IPS-15b (cell line): ENCODE measurements around the gene LRP1.

Source experiments
- H3K27me3 ChIP-seq: one replicate; pipeline ENCODE4 v1.6.1; 2013; ENCODE audit warnings: low read length; ENCODE audit not compliant: control insufficient read depth, insufficient read depth
- H3K36me3 ChIP-seq: one replicate; pipeline ENCODE4 v1.6.1; 2013; ENCODE audit warnings: low read length; ENCODE audit not compliant: control insufficient read depth, insufficient read depth
- H3K4me1 ChIP-seq: one replicate; pipeline ENCODE4 v1.6.1; 2013; ENCODE audit warnings: mild to moderate bottlenecking, low read length; ENCODE audit not compliant: control insufficient read depth, insufficient read depth
- H3K4me3 ChIP-seq: one replicate; pipeline ENCODE4 v1.5.1; 2013; ENCODE audit warnings: low read depth, low read length
- H3K9ac ChIP-seq: one replicate; pipeline ENCODE4 v1.6.1; 2013; ENCODE audit warnings: low read depth, mild to moderate bottlenecking, low read length
- H3K9me3 ChIP-seq: one replicate; pipeline ENCODE4 v1.6.1; 2013; ENCODE audit warnings: mild to moderate bottlenecking, low read length; ENCODE audit not compliant: control insufficient read depth, insufficient read depth

LRP1 gene

GRCh38 chr12:57096748-57097553 is 31.3 kb upstream of the LRP1 start:
- Histone ChIP-seq H3K36me3 (peaks cover 38% of the 10 kb centered on the region), H3K9ac (no peak overlapping the region), H3K4me3 (no peak overlapping the region), H3K9me3 (no peaks in the 10 kb centered on the region), H3K27me3 (no peaks in the 10 kb centered on the region), H3K4me1 (peaks cover 13% of the 10 kb centered on the region)

DNA sequence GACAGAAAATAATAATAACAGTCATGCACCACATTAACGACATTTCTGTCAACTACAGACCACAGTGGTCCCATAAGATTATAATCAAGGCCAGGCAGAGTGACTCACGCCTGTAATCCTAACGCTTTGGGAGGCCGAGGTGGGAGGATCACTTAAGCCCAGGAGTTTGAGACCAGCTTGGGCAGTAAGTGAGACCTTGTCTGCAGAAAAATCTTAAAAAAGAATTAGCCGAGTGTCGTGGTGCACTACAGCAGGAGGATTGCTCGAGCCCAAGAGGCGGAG is 30.8 kb upstream of the LRP1 start:
- no peak overlapping the region for H3K4me3 ChIP-seq
- H3K4me1 ChIP-seq, result peaks cover 13% of the 10 kb centered on the region
- H3K9me3 ChIP-seq, result no peaks in the 10 kb centered on the region
- H3K27me3 ChIP-seq, result no peaks in the 10 kb centered on the region
- H3K9ac ChIP-seq, result no peak overlapping the region
- H3K36me3 ChIP-seq, result peaks cover 36% of the 10 kb centered on the region

DNA sequence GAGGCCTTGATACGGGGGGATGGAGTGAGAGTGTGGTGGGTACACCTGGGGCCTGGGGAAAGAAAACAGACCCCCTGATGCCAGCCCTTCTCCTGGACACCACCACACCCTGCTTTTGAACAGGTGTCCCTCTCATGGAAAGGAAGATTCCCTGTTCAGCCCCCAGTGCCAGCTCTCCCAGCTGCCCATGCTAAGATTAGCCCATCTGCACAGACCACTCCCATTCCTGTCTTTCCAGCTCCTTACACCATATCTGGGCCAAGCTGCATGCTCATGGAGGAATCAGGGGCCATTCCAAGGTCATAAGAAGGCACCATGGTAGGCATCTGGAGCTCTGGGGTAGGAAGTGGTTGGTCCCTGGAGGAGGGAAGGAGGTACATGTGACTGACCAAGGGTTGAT is 29.7 kb upstream of the LRP1 start:
- Histone ChIP-seq H3K36me3 (peaks cover 29% of the 10 kb centered on the region), H3K9ac (no peak overlapping the region), H3K4me1 (peaks cover 11% of the 10 kb centered on the region), H3K27me3 (no peaks in the 10 kb centered on the region), H3K4me3 (no peak overlapping the region), H3K9me3 (no peaks in the 10 kb centered on the region)

DNA sequence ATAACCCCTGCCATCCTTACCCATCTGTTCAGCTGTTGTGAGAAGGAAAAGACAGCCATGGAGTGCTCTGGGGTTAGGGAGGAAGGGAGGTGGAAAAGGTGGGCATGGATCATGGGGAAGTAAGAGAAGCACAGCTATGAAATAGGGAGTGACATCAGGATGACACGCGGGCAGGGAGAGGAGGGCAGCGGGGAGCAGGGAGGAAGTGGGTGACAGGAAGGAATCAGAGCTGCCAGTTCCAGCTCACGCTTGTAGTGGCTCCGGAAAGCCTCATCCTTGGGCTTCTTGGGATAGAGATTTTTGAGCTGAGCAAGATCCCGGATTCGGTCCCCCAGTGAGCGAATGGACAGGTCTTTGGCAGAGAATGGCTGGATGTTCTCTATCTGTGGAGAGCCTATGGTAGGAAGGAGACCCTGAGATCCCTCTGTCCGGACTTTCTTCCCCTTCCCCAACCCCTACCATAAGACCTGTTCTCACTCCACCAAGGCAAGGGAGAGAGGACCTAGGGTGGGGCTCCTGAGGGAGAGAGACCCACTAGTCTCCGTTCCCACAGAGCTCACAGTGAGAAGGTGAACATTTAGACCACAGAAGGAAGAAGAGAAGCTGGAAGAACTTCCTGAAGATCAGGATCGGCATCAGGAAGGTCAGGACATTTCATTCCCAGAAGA is 29.1 kb upstream of the LRP1 start:
- Histone ChIP-seq H3K36me3 (peaks cover 26% of the 10 kb centered on the region), H3K9me3 (no peaks in the 10 kb centered on the region), H3K4me3 (no peak overlapping the region), H3K9ac (no peak overlapping the region), H3K27me3 (no peaks in the 10 kb centered on the region), H3K4me1 (peaks cover 8% of the 10 kb centered on the region)

GRCh38 chr12:57099766-57100165 is 28.5 kb upstream of the LRP1 start:
- Histone ChIP-seq H3K36me3 (peaks cover 27% of the 10 kb centered on the region), H3K27me3 (no peaks in the 10 kb centered on the region), H3K9me3 (no peaks in the 10 kb centered on the region), H3K4me3 (no peak overlapping the region), H3K4me1 (peaks cover 2% of the 10 kb centered on the region), H3K9ac (no peak overlapping the region)

DNA sequence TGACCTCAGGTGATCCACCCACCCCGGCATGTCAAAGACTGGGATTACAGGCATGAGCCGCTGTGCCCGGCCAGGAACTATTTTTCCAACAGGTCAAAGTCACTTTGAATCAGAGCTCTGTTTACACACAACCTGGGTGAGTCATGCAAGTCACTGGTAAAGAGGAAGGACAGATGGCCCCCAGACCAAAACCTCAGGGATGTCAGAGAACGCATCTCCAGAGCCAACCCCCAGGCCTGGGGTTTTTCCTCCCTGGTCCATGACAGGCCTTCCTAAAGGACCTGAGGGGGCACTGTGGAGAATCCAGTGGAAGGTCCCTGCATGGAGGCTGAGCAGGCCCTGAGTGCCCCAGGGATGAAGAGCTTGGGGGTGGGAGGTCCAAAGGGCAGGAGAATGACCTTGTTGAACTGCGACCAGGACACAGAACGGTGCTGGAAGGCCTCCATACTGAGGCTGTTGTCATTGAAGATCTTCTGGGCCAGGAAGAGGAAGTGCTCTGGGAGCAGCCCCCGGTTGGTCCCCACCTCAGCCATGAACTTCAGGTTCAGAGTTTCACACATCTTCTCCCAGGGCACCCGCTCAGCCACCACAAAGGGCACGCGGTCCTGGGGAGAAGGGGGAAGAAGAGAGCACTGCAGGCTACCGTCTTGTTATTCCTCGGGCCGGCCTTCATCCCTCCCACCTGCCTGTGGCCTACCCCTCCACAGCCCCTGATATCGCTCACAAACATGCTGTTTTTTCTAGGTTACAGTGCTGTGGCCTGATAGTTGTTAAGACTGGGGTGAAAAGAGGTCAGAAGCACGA is 26.2 kb upstream of the LRP1 start:
- no peak overlapping the region for H3K9ac ChIP-seq
- peaks cover 36% of the 10 kb centered on the region for H3K36me3 ChIP-seq
- H3K4me1 ChIP-seq, result no peaks in the 10 kb centered on the region
- no peaks in the 10 kb centered on the region for H3K9me3 ChIP-seq
- no peak overlapping the region for H3K4me3 ChIP-seq
- H3K27me3 ChIP-seq, result no peaks in the 10 kb centered on the region

GRCh38 chr12:57103856-57104255 is 24.4 kb upstream of the LRP1 start:
- no peaks in the 10 kb centered on the region for H3K9me3 ChIP-seq
- no peak overlapping the region for H3K4me3 ChIP-seq
- H3K4me1 ChIP-seq, result no peaks in the 10 kb centered on the region
- H3K27me3 ChIP-seq, result no peaks in the 10 kb centered on the region
- peaks cover 34% of the 10 kb centered on the region for H3K36me3 ChIP-seq
- H3K9ac ChIP-seq, result no peak overlapping the region

- Histone ChIP-seq H3K4me1 (peaks cover 2% of the 10 kb centered on the region), H3K4me3 (no peak overlapping the region), H3K36me3 (peaks cover 32% of the 10 kb centered on the region), H3K9ac (no peak overlapping the region), H3K27me3 (no peaks in the 10 kb centered on the region), H3K9me3 (no peaks in the 10 kb centered on the region)
Observed at GRCh38 chr12:57104292-57104910, 23.9 kb upstream of the LRP1 start.

GRCh38 chr12:57105011-57105753 is 23.1 kb upstream of the LRP1 start:
- Histone ChIP-seq H3K4me1 (peaks cover 9% of the 10 kb centered on the region), H3K36me3 (peaks cover 29% of the 10 kb centered on the region), H3K9ac (no peak overlapping the region), H3K9me3 (no peaks in the 10 kb centered on the region), H3K27me3 (no peaks in the 10 kb centered on the region), H3K4me3 (no peak overlapping the region)

DNA sequence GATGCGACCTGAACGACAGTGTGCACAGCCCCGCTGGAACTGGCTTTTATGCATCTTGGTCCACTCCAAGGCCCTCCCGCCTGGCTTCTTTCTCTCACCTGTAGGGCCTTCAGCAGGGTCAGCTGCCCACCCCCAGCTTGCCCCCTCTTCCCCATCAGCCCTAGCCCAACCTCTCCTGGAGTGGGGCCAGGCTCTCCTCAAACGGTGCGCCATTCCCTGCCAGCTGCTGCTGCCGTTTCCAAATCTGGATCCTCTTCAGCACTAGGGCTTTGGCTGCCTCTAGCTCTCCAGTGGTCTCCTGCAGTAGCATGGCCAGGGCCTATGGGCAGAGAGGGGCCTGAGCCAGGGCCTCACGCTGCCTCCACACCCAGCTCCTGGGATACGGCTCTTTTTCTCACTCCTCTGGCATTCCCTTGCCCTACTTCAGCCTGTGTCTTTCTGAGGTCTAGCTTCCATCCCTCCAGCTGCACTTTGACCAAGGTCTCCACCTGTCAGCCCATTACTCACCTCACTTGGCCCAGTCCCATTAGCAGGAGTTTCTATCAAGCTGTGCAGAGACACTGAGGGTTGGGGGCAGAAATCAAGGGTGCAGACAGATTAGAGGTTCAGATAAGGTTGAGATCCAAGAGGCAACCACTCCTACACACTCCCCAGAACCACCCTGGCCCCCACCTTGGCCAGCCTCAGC is 22.1 kb upstream of the LRP1 start:
- no peak overlapping the region for H3K4me3 ChIP-seq
- H3K36me3 ChIP-seq, result peaks cover 29% of the 10 kb centered on the region
- H3K9me3 ChIP-seq, result no peaks in the 10 kb centered on the region
- H3K27me3 ChIP-seq, result no peaks in the 10 kb centered on the region
- H3K9ac ChIP-seq, result no peak overlapping the region
- peaks cover 9% of the 10 kb centered on the region for H3K4me1 ChIP-seq
